WTC11 (cell line): ENCODE results near the gene PTPRG. TPM values are rescaled to one million over a fixed set of nuclear protein-coding genes. Genes with fewer than 3 reads are reported as not detected.

Experiments
- ATAC-seq: fragments of 200-7000 bp; cut with Tn5 transposase; 2 replicates; pipeline ENCODE4 v1.10.0; 2021; ENCODE audit warnings: mild to moderate bottlenecking, moderate library complexity
- CTCF ChIA-PET: fragments of 300-600 bp; sonication (Branson Sonifier 250); formaldehyde crosslinking; loops from one replicate; lab custom pipeline; 2021; ENCODE audit warnings: antibody characterized with exemption; lab: Charles Lee
- POLR2A ChIA-PET: fragments of 350-600 bp; sonication (Branson Sonifier 250); formaldehyde crosslinking; loops from one replicate; lab custom pipeline; 2021; ENCODE audit warnings: antibody characterized with exemption; lab: Charles Lee
- DNase-seq: peaks from one replicate; pipeline ENCODE4 v3.0.0; 2021; ENCODE audit warnings: low spot score
- H3K27ac Mint-ChIP-seq: 2 replicates; pipeline ENCODE4 v1.8.0; 2021; ENCODE audit warnings: mixed read lengths
- H3K27me3 Mint-ChIP-seq: 2 replicates; pipeline ENCODE4 v1.8.0; 2021; ENCODE audit warnings: low read depth, mild to moderate bottlenecking, moderate library complexity, mixed read lengths
- H3K36me3 Mint-ChIP-seq: 2 replicates; pipeline ENCODE4 v1.8.0; 2021; ENCODE audit warnings: mixed read lengths
- H3K4me1 Mint-ChIP-seq: 2 replicates; pipeline ENCODE4 v1.8.0; 2022; ENCODE audit warnings: mixed read lengths
- H3K4me3 Mint-ChIP-seq: 2 replicates; pipeline ENCODE4 v1.8.0; 2021; ENCODE audit warnings: mild to moderate bottlenecking, moderate library complexity, mixed read lengths
- H3K9me3 Mint-ChIP-seq: 2 replicates; pipeline ENCODE4 v1.8.0; 2021; ENCODE audit warnings: mixed read lengths
- AFF4 ChIP-seq: sonication (generic); formaldehyde crosslinking; IDR thresholded peaks from 2 replicates; pipeline ENCODE4 v1.8.1; 2023; ENCODE audit warnings: mild to moderate bottlenecking, missing genetic modification reagents, borderline replicate concordance
- AR ChIP-seq: fragments of 250-450 bp; sonication (Bioruptor Pico); IDR thresholded peaks from 2 replicates; pipeline ENCODE4 v1.9.0; 2021; ENCODE audit warnings: mild to moderate bottlenecking
- ATF1 ChIP-seq: sonication (generic); formaldehyde crosslinking; IDR thresholded peaks from 2 replicates; pipeline ENCODE4 v1.8.1; 2023; ENCODE audit warnings: mild to moderate bottlenecking, moderate library complexity, missing genetic modification reagents
- ATF2 ChIP-seq: sonication (generic); formaldehyde crosslinking; IDR thresholded peaks from 2 replicates; pipeline ENCODE4 v1.8.1; 2022; ENCODE audit warnings: low read depth, missing genetic modification reagents, borderline replicate concordance
- ATF6 ChIP-seq: sonication (generic); formaldehyde crosslinking; IDR thresholded peaks from 2 replicates; pipeline ENCODE4 v1.8.1; 2023; ENCODE audit warnings: mild to moderate bottlenecking, missing genetic modification reagents
- CREB1 ChIP-seq: sonication (generic); formaldehyde crosslinking; IDR thresholded peaks from 2 replicates; pipeline ENCODE4 v1.8.0; 2023; ENCODE audit warnings: mild to moderate bottlenecking, missing genetic modification reagents
- HMGA2 ChIP-seq: fragments of 250-450 bp; sonication (Bioruptor Pico); IDR thresholded peaks from 2 replicates; pipeline ENCODE4 v1.4.0; 2021; ENCODE audit warnings: mild to moderate bottlenecking, moderate library complexity
- JAZF1 ChIP-seq: fragments of 250-450 bp; sonication (Bioruptor Pico); IDR thresholded peaks from 2 replicates; pipeline ENCODE4 v1.9.0; 2021; ENCODE audit warnings: moderate library complexity, mild to moderate bottlenecking, inconsistent platforms
- MAX ChIP-seq: sonication (generic); formaldehyde crosslinking; IDR thresholded peaks from 2 replicates; pipeline ENCODE4 v1.8.0; 2022; ENCODE audit warnings: mild to moderate bottlenecking, missing genetic modification reagents
- MLX ChIP-seq: sonication (generic); formaldehyde crosslinking; IDR thresholded peaks from 2 replicates; pipeline ENCODE4 v1.8.1; 2023; ENCODE audit warnings: mild to moderate bottlenecking, missing genetic modification reagents, moderate library complexity
- MXD4 ChIP-seq: fragments of 250-450 bp; sonication (Bioruptor Pico); IDR thresholded peaks from 2 replicates; pipeline ENCODE4 v1.8.0; 2021; ENCODE audit warnings: mild to moderate bottlenecking, moderate library complexity, borderline replicate concordance
- NR2C2 ChIP-seq: sonication (generic); formaldehyde crosslinking; IDR thresholded peaks from 2 replicates; pipeline ENCODE4 v1.8.0; 2022; ENCODE audit warnings: mild to moderate bottlenecking, missing genetic modification reagents
- SOX15 ChIP-seq: fragments of 250-450 bp; sonication (Bioruptor Pico); IDR thresholded peaks from 2 replicates; pipeline ENCODE4 v1.9.0; 2021; ENCODE audit warnings: mild to moderate bottlenecking
- SP1 ChIP-seq: sonication (generic); formaldehyde crosslinking; conservative IDR thresholded peaks from 2 replicates; pipeline ENCODE4 v1.8.1; 2022; ENCODE audit warnings: missing genetic modification reagents
- USF2 ChIP-seq: sonication (generic); formaldehyde crosslinking; IDR thresholded peaks from 2 replicates; pipeline ENCODE4 v1.8.1; 2023; ENCODE audit warnings: mild to moderate bottlenecking, missing genetic modification reagents, moderate library complexity
- ZBTB43 ChIP-seq: sonication (generic); formaldehyde crosslinking; IDR thresholded peaks from 2 replicates; pipeline ENCODE4 v1.8.1; 2023; ENCODE audit warnings: mild to moderate bottlenecking, missing genetic modification reagents
- ZNF138 ChIP-seq: sonication (generic); formaldehyde crosslinking; conservative IDR thresholded peaks from 2 replicates; pipeline ENCODE4 v1.8.1; 2022; ENCODE audit warnings: mild to moderate bottlenecking, moderate library complexity, missing genetic modification reagents
- ZSCAN18 ChIP-seq: fragments of 250-450 bp; sonication (Bioruptor Pico); IDR thresholded peaks from 2 replicates; pipeline ENCODE4 v2.1.2; 2022; ENCODE audit warnings: mild to moderate bottlenecking, moderate library complexity
- total RNA-seq: library from RNA; stranded (reverse); gene quantifications from 3 replicates; pipeline ENCODE4 v1.2.3, GENCODE V29; 2021

Gene PTPRG
- total RNA-seq, 1 experiment from 2014 or later, result 106 TPM

- TF ChIP-seq AR (CRISPR knock-in tag) (no peak), USF2 (CRISPR knock-in tag) (no peak), ATF6 (CRISPR knock-in tag) (no peak), MLX (CRISPR knock-in tag) (no peak), SOX15 (CRISPR knock-in tag) (no peak), ZBTB43 (CRISPR knock-in tag) (no peak), AFF4 (CRISPR knock-in tag) (no peak), MXD4 (CRISPR knock-in tag) (no peak), MAX (CRISPR knock-in tag) (no peak), NR2C2 (CRISPR knock-in tag) (no peak)
- TF ChIP-seq, all 79 proteins: peak for 0
Measured at GRCh38 chr3:62007036-62007435, 445.7 kb downstream of the PTPRG start (continued).

GRCh38 chr3:62010989-62011388, 449.6 kb downstream of the PTPRG start:
- no peaks in the 10 kb centered on the region; the same call in 1 of the 2 replicates for H3K27me3 Mint-ChIP-seq
- H3K9me3 Mint-ChIP-seq, result no peaks in the 10 kb centered on the region
- H3K4me1 Mint-ChIP-seq, result peaks cover 11% of the 10 kb centered on the region
- ChIA-PET POLR2A (no interaction called here), CTCF (no interaction called here)
- H3K27ac Mint-ChIP-seq, result no peak overlapping the region
- ATAC-seq (no peak), DNase-seq (no peak)
- no peak overlapping the region for H3K4me3 Mint-ChIP-seq
- H3K36me3 Mint-ChIP-seq, result peaks cover 14% of the 10 kb centered on the region
- TF ChIP-seq JAZF1, result no peak
- TF ChIP-seq ZNF138, result no peak
- no peak for TF ChIP-seq ATF2 (CRISPR knock-in tag)
- no peak for TF ChIP-seq HMGA2 (CRISPR knock-in tag)
- TF ChIP-seq CREB1 (CRISPR knock-in tag), result no peak
- no peak for TF ChIP-seq ATF1 (CRISPR knock-in tag)
- TF ChIP-seq AR (CRISPR knock-in tag), result no peak
- TF ChIP-seq ZSCAN18, result no peak
- TF ChIP-seq SP1 (CRISPR knock-in tag), result no peak
